Measurements from ENCODE around the gene UGT1A7. TPM values are rescaled to one million over a fixed set of nuclear protein-coding genes. Genes with fewer than 3 reads are reported as not detected.
"Not testable (repeated sequence)": the region's sequence is repeated elsewhere in the genome, so short reads cannot be mapped to it uniquely, and the experiment has no call there.

The UGT1A7 gene
- not detected in 2 replicates for total RNA-seq

DNA sequence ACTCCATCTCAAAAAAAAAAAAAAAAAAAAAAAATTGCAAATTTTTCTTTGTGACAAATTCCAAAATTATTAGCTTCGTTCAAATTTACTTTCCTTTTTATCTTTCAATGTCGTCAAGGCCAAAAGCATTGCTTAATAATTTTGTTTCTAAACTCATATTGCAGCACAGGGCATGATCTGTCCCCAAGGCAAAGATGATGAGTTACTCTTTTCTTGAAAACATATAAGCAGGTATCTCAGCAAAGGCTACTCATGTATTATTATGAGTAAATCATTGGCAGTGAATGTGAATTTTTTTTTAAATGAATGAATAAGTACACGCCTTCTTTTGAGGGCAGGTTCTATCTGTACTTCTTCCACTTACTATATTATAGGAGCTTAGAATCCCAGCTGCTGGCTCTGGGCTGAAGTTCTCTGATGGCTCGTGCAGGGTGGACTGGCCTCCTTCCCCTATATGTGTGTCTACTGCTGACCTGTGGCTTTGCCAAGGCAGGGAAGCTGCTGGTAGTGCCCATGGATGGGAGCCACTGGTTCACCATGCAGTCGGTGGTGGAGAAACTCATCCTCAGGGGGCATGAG, at the start of gene UGT1A7:
TSS of gene UGT1A7 (plus strand) at position 381 of the 579 bp plus-strand sequence. CDS start at position 418, 37 bp downstream.
- intact Hi-C loops (cut with micrococcal nuclease): no loop called here

DNA sequence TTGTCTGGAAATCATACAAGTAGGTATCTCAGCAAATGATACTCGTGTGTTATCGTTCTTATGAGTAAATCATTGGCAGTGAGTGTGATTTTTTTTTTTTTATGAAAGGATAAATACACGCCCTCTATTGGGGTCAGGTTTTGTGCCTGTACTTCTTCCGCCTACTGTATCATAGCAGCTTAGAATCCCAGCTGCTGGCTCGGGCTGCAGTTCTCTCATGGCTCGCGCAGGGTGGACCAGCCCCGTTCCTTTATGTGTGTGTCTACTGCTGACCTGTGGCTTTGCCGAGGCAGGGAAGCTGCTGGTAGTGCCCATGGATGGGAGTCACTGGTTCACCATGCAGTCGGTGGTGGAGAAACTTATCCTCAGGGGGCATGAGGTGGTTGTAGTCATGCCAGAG, 45.4 kb upstream of the UGT1A7 start, which contains the start of gene UGT1A10:
TSS of gene UGT1A10 (plus strand) at position 143 of the 400 bp plus-strand sequence. CDS start at position 218, 75 bp downstream.
- intact Hi-C loops (cut with micrococcal nuclease): not testable (repeated sequence)

DNA sequence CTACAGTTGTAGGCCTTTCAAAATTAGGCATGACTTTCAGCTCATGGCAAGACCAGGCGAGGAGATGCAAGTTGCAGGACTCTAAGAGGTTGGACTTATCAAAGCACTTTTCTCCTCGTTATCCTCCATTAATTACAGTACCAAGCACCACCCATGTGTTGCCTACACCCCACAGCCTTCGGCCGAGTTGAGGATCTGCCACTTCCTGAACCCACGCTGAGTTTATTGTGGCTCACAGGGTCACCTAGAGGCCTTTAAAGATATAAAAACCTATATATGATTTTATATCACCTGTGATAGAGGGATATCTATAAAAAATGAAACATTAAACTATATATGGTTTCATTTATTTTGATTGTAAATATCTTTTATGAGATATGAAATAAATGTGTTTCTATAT, 42.9 kb upstream of the UGT1A7 start:
- intact Hi-C loops (cut with micrococcal nuclease): no loop called here

DNA sequence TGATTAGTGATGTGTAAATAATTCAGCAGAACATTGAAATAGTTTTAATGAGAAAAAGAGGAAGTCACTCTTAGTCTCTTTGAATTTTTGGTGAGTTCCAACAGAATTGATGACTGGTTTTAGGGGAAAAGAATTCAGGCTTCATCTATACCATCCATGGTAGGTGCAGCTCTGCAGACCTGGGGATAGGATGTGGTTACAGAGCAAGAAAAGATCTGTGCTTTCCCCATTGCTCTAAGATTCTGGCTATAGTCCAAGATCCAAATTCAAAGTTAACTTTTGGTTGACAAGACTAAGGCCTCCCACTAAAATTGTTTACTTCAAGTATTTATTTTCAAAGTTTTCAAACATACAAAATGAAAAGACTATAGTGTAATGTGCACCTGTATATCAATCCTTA, 41.8 kb upstream of the UGT1A7 start:
- intact Hi-C loops (cut with micrococcal nuclease): no loop called here

DNA sequence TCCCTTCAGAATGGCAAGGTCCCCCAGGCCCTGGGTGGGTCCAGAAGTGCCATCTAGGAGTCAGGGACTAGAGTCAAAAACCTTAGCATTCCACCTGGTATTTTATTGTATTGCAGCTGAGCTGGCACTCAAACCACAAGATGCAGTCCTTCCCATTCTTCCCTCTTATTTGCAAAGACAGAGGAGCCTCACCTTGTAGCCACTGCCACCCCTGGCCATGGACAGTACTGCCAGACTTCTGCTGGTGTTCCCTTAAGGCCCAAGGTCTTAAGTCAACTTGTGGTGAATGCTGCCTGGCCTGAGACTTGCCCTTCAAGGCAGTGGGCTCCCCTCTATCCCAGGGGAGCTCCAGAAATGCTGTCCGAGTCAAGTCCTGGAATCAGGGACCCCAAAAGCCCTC, 38.6 kb upstream of the UGT1A7 start:
- intact Hi-C loops (cut with micrococcal nuclease): no loop called here

DNA sequence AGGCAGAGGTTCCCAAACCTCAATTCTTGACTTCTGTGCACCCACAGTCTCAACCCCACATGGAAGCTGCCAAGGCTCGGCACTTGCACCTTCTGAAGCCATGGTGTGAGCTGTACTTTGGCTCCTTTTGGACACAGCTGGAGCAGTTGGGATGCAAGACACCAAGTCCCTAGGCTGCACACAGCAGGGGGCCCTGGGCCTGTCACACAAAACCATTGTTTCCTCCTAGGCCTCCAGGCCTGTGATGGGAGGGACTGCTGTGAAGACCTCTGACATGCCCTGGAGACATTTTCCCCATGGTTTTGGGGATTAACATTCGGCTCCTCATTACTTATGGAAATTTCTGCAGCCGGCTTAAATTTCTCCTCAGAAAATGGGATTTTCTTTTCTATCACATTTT, 35.7 kb upstream of the UGT1A7 start:
- intact Hi-C loops (cut with micrococcal nuclease): not testable (repeated sequence)

DNA sequence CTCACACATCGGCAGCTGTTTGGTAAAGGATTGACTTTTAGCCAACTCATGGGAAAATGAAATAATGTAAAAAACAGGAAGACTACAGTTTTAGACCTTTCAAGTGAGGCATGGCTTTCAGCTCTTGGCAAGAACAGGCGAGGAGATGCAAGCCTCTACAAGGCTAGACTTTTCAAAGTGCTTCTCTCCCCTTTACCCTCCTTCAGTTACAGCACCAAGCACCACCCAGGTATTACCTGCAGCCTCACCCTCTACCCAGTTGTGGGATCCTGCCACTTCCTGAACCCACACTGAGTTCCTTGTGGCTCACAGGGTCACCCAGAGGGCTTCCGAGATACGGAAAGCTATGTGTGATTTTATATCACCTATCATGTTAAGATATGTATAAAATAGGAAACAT, 30.7 kb upstream of the UGT1A7 start:
- intact Hi-C loops (cut with micrococcal nuclease): no loop called here

DNA sequence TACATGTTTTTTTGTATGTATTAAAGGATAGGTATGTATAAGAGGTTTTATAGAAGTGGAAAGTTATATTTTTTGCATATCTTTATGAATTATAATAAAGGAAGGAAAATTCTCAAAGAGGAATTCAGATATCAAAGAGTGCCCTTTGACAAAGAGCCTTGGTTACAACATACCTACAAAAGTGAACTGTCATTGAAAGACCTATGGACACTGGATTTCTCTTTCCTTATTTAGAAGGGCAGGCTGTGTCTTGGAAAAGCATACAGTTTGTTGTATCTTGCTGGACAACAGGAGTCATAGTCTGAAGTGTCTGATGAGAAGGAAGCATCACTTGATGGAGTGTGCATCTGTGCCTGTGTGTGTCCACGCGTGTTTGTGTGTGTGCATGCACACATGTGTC, 30.3 kb upstream of the UGT1A7 start:
- intact Hi-C loops (cut with micrococcal nuclease): no loop called here

DNA sequence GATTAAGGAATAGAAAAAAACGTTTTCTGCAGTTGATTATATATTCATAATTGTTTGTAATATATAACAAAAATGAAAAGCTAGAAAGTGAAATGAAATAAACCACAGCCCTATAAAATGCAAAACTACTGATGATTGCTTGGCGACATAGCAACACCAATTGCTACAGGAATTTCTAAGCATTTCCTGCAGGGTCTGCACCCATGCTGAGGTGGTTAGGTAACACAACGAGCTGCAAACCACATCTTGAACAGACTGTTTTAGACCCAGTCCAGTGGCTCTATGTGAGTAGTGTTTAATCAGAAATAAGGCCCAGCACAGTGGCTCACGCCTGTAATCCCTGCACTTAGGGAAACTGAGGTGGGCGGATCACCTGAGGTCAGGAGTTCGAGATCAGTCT, 27.2 kb upstream of the UGT1A7 start:
- intact Hi-C loops (cut with micrococcal nuclease): no loop called here

DNA sequence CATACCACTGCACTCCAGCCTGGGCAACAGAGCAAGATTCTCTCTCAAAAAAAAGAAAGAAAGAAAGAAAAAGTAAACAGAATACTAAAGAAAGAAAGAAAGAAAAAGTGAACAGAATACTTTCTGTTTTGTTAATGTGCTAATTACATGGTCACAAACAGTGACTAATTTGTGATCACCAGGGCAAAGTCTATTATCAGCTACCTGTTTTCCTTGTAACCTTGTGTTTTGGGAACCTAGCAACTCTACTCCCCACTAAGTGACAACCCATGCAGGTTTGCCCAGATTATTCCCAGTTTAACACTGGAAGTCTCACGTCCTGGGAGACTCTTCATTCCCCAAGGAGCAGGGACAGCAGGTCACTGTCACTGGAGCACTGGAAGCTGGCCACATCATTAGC, 26.7 kb upstream of the UGT1A7 start:
- intact Hi-C loops (cut with micrococcal nuclease): no loop called here

DNA sequence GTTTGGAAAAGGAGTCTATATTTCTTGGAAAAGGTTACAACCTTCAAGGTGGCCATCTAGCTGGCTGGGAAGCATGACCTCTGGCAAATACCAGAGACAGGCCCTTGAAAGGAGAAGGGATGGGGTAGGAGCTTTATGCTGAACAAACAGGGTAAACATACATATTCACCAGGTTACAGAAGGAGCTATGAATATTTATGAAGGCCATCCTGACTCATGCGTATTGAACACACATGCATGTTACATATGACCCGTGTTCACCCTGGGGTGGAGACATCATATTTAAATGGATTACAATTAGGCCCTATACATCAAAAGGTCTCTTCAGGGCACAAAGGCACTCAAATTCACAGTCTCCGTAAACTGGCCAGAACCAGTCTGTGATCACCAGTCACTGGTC, 25.8 kb upstream of the UGT1A7 start:
- intact Hi-C loops (cut with micrococcal nuclease): not testable (repeated sequence)

DNA sequence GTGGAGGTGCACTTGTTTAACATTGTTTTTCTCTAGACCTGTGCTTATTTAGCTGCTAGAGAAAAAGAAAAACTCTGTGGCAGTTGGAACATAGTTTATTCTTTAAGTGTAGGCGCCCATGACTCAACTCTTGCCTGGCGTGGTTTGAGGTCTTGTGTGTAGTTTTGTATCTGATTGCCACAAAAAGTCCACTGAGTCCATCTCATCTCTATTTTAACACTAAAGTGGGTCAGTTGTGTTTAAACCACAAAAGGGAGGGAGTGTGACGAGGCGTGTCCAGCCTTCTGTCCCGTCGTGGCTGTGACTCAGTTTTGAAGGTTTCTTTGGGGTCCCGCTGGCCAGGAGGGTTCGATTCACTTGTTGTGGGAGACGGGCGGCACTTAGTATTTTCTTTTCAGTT, 25.3 kb upstream of the UGT1A7 start:
- intact Hi-C loops (cut with micrococcal nuclease): no loop called here

DNA sequence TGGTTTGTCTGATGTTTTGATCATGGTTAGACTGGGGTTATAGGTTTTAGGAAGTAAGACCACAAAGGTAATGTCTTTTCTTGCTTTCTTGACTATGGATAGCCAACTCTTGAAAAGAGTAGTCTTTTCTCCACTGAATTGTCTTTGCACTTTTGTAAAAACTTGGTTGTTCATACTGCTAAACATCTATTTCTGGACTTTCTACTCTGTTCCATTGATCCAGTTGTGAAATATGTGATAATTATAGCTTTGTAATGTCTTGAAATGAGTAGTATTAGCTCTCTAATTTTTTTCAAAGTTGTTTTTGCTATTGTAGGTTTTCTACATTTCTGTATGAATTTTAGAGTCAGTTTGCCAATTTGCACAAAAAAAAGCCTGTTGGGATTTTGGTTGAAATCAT, 23.1 kb upstream of the UGT1A7 start:
- intact Hi-C loops (cut with micrococcal nuclease): no loop called here

DNA sequence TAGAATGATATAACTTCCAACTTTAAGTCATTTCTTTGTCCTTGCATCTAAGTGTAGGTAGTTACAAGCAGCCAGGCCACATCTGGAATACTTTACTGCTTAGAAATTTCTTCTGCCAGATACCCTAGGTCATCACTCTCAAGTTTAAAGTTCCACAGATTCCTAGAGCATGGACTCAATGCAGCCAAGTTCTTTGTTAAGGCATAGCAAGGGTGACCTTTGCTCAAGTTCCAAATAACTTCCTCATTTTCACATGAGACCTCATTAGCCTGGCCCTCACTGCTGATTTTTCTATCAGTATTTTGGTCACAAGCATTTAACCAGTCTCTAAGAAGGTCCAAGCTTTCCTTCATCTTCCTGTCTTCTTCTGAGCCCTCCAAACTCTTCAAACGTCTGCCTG, 17.8 kb upstream of the UGT1A7 start:
- intact Hi-C loops (cut with micrococcal nuclease): no loop called here

DNA sequence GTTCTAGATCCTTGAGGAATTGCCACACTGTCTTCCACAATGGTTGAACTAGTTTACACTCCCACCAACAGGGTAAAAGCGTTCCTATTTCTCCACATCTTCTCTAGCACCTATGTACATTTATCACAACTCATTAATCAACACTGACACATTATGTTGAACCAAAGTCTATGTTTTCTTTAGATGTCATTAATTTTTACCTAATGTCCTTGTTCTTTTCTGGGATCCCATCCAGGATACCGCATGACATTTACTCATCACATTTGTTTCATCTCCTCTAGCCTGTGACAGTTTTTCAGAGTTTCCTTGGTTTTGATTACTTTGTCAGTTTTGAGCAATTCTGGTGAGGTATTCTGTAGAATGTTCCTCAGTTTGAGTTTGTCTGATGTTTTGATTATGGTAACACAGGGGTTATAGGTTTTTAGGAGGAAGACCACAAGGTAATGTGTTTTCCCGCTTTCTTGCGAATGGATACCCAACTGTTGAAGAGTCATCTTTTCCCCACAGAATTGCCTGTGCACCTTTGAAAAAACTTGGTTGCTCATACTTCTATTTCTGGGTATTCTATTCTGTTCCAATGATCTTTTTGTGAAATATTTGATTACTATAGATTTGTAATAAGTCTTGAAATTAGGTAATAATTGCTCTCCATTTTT, 13.0 kb upstream of the UGT1A7 start:
- intact Hi-C loops (cut with micrococcal nuclease): no loop called here

DNA sequence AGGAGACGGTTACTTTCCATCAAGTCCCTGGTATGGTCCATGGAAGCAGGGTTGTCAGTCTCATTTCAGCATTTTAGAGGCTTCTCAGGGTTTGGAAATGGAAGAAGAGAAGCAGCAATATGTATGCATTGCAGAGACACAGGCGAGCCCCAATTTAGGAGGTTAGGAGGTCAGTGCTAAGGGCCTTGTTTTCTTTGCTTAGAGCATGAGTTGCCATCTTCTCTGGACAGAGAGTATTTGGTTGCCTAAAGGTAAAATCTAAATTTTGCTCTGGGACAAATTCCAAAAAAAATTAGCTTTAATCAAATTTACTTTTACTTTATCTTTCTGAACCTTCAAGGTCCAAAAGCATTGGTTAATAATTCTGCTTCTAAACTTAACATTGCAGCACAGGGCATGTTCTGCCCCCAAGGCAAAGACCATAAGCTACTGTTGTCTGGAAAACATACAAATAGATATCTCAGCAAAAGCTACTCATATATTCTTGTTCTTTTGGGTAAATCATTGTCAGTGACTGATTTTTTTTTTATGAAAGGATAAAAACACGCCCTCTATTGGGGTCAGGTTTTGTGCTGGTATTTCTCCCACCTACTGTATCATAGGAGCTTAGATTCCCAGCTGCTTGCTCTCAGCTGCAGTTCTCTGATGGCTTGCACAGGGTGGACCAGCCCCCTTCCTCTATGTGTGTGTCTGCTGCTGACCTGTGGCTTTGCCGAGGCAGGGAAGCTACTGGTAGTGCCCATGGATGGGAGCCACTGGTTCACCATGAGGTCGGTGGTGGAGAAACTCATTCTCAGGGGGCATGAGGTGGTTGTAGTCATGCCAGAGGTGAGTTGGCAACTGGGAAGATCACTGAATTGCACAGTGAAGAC, 10.2 kb upstream of the UGT1A7 start, which contains the start of gene UGT1A9:
TSS of gene UGT1A9 (plus strand) at position 609 of the 872 bp plus-strand sequence. CDS start at position 646, 37 bp downstream.
- intact Hi-C loops (cut with micrococcal nuclease): no loop called here

DNA sequence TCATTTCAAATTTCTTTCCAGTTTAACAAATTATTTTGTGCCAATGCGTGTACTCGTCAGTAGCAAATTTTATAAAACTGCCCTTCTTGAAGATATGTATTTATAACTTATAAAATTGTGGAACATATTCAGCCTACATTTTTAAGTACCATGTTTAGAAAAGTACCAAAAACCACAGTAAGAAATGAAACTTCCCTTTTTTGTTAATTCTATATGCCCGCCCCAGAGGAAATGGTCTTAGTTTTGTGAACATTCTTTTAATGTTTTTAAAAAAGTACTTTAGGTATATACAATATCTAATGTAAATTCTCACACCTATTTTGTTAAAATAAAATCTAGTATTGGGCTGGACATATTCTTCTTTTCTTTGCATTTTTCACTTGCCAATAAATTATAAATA, 8.8 kb upstream of the UGT1A7 start:
- intact Hi-C loops (cut with micrococcal nuclease): no loop called here

DNA sequence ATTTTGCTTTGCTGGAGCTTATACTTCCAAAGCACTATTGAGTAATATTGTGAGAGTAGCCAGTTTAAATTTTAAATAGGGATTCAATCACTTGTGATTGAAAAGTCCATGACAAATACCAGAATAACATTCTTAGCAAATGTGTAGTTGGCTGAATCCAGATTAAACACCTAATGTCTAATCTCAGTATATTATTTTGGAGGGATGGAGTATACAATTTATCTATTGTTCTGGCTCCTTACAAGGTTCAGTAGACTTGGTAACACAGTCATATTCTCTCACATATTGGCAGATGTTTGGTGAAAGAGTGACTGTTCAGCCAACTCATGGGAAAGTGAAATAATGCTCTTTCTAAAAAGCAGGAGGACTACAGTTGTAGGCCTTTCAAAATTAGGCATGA, 7.8 kb upstream of the UGT1A7 start:
- intact Hi-C loops (cut with micrococcal nuclease): no loop called here

DNA sequence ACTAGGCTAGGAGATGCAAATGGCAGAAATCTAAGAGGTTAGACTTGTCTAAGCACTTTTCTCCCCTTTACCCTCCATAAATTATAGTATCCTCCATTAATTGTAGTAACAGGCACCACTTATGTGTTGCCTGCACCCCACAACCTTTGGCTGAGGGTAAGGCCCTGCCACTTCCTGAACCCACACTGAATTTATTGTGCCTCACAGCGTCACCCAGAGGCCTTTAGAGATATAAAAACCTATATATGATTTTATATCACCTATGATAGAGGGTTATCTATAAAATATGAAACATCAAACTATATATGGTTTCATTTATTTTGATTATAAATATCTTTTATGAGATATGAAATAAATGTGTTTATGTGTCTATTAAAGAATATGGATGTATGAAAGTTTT, 7.4 kb upstream of the UGT1A7 start:
- intact Hi-C loops (cut with micrococcal nuclease): no loop called here

DNA sequence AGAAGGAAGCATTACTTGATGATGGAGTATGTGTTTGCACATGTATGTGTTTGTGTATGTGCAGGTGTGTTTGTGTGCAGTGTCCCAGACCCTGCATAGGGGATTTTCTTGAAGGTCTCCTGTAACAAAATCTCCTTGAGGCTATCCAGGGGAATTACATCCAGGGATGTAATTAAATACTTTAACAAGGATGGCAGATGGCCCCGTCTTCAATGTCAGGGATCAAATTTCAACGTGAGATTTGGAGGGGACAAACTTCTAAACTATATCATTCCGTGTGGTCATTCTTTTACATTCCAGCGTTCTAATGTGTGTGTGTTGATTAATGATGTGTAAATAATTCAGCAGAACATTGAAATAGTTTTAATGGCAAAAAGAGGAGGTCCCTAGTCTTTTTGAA, 6.7 kb upstream of the UGT1A7 start:
- intact Hi-C loops (cut with micrococcal nuclease): no loop called here

DNA sequence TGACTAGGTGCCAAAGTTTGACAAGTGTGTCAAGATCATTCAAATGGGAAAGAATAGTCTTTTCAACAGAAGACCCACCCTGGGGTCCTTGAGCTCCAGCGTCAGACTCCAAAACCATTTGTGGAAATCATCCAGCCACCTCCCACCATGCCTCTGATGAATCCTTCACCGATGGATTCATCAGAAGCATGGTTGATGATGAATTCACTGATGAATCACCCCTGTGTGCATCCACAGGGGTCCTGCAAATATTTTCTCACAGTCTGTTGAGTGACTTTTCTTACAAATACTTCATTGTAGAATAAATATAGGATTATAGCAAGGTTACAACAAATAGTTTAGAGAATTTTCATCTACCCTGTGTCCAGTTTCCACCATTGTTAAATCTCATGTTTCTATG, 5.7 kb upstream of the UGT1A7 start:
- intact Hi-C loops (cut with micrococcal nuclease): no loop called here

DNA sequence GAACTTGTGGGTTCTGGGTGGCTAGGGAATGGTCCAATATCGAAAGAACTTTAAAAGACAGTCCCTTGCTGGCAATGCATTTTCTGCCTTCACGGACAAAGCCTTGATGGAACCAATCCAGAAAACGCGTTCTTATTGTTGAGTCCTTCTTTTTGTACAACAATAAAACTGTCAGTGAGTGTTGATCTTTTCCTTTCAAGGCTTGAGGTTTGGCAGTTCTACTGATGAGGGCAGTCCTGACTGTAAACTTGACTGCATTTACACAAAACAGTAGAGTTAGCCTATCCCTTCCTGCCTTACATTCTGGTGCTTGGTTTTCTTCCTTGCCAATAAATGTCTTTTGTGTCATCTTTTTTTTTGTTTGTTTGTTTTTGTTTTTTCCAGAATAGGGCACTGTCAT, 2.5 kb upstream of the UGT1A7 start:
- intact Hi-C loops (cut with micrococcal nuclease): no loop called here
